C4-2B (cell line): ENCODE results near the gene RPL41.

Experiments
- H3K27ac ChIP-seq: fragments of 450-650 bp; 2 replicates; pipeline ENCODE4 v1.5.1; 2017
- ZFX ChIP-seq: fragments of 450-650 bp; IDR thresholded peaks from 2 replicates; pipeline ENCODE4 v1.6.1; 2017
- TF ChIP-seq, protein P1 (sequence below): fragments of 450-650 bp; conservative IDR thresholded peaks from 2 replicates; pipeline ENCODE4 v1.5.1; 2017; ENCODE audit warnings: mild to moderate bottlenecking

Gene RPL41

DNA sequence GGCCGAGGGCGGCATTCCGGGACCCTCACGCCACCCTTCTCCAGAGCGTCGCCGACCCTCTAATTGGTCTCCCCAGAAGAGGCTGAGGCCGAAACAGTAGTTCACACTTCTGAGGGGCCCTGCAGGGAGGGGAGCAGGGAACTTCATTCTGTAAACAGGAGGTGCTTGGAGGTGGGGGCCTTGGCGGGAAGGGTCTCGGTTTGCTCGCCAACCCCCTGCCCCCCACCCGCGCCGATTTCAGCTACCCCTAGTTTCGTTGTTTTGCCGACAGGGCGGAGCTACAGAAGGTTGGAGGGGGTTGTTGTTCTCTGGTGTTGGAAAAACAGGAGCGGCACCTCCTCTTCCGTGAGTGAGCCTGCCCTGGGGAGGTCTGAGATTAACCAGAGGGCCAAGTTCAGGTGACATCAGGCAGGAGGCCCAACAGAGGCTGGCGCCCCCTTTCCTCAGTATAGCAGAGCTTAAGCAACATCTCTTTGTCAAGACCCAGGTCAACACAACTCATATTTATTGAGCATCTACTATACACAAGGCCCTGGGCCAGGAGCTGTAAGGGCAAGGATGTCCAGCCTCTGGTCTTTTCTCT is 35.8 kb upstream of the RPL41 start:
- TF ChIP-seq, protein P1, sequence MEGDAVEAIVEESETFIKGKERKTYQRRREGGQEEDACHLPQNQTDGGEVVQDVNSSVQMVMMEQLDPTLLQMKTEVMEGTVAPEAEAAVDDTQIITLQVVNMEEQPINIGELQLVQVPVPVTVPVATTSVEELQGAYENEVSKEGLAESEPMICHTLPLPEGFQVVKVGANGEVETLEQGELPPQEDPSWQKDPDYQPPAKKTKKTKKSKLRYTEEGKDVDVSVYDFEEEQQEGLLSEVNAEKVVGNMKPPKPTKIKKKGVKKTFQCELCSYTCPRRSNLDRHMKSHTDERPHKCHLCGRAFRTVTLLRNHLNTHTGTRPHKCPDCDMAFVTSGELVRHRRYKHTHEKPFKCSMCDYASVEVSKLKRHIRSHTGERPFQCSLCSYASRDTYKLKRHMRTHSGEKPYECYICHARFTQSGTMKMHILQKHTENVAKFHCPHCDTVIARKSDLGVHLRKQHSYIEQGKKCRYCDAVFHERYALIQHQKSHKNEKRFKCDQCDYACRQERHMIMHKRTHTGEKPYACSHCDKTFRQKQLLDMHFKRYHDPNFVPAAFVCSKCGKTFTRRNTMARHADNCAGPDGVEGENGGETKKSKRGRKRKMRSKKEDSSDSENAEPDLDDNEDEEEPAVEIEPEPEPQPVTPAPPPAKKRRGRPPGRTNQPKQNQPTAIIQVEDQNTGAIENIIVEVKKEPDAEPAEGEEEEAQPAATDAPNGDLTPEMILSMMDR = no peak; the same call in 1 of the 2 replicates
- TF ChIP-seq ZFX = no peak
- peak overlapping the region; percentile 97 for H3K27ac ChIP-seq

DNA sequence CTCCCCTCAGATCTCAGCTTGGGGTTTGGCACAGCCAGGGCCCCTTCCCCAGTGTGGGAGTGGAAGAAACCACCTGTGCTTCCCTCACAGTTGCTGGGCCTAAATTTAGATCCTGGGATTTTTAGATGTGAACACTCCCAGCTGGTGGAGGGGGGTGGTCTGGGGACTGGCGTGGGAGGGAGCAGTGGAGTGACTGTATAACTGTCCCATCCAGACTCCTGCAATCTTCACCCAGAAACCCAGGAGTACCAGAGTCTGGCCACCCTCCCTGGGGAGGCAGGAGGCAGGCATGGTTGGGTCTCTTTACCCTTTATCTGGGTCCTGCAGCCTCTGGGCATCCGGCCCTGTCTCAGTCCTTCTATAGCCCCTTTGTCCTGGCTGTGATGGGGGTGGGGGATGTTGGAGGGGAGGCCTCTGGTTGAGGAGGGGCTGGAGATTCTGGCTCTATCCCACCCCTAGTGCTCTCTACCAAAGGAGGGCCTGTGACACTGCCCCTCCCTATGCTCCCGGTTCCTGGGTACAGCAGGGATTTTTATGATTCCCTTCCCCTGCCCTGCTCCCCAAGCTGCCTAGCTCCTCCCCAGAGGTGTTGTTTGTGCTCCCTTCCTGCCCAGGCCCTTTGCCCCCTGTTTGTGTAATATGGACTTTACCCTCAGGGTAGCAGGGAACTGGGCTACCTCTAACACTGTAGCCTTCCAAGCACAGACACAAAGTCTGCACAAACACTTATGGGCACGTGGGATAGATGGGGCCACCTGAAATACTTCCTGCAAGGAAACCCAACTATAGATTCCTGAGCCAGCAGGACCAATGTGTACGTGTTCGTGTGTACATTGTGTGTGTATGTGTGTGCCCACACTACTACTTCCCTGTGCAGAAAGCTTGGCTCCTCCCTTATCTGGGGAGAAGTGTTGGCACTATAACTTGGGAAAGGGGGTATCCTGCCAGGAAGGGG is 34.8 kb upstream of the RPL41 start:
- TF ChIP-seq, protein P1 = no peak
- no peak for TF ChIP-seq ZFX
- H3K27ac ChIP-seq = peak overlapping the region; percentile 97

DNA sequence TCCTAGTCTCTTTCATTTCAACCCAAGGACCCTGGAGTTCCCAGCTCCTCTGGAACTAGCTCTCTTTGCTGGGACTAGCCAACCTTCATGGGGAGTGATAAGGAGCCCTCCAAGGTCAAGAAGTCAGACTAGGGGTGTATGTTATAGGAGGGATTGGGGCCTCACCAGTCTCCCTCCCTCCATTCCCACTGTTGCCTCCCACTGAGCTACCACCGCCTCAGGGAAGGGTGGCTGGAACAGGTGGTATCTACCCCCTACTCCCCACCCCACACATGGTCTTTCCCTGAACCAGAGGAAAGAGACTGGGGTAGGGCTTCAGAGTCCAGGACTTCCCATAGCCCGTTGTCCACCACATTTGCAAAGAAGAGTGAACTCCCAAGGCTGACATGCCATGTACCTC is 34.1 kb upstream of the RPL41 start:
- peak overlapping the region; percentile 97 for H3K27ac ChIP-seq
- TF ChIP-seq ZFX = no peak
- TF ChIP-seq, protein P1 = no peak

DNA sequence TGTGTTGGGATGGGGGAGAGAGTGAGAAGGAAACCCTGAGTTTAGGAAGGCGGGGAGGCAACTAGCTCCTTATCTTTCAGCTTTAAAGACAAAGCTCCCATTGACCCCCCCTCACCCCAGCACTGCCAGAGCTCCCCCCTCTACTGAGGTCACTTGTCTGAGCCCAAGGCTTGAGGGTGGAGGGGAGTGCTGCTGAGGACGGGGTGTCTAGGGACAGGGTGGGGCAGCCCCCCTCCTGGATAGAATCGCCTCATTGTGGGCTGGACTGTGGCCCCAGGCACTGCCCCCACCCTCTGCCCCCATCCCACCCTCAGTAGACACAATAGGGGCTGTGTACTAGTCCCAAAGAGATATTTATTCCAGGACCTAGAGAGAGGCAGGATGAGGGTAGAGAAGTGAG is 33.5 kb upstream of the RPL41 start:
- TF ChIP-seq, protein P1 = no peak
- TF ChIP-seq ZFX = no peak
- no peak overlapping the region for H3K27ac ChIP-seq

DNA sequence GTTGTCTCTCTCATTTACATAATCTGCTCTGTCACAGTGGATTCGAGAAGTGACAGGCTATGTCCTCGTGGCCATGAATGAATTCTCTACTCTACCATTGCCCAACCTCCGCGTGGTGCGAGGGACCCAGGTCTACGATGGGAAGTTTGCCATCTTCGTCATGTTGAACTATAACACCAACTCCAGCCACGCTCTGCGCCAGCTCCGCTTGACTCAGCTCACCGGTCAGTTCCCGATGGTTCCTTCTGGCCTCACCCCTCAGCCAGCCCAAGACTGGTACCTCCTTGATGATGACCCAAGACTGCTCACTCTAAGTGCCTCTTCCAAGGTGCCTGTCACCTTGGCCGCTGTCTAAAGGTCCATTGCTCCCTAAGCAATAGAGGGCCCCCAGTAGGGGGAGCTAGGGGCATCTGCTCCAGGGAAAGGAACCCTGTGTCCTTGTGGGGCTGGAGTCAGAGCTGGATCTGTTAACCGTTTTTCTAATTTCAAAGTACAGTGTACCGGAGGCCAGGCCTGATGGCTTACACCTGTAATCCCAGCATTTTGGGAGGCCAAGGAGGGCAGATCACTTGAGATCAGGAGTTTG is 31.4 kb upstream of the RPL41 start:
- peak overlapping the region; percentile 87 for H3K27ac ChIP-seq
- no peak for TF ChIP-seq ZFX
- TF ChIP-seq, protein P1 = peak; percentile 47

DNA sequence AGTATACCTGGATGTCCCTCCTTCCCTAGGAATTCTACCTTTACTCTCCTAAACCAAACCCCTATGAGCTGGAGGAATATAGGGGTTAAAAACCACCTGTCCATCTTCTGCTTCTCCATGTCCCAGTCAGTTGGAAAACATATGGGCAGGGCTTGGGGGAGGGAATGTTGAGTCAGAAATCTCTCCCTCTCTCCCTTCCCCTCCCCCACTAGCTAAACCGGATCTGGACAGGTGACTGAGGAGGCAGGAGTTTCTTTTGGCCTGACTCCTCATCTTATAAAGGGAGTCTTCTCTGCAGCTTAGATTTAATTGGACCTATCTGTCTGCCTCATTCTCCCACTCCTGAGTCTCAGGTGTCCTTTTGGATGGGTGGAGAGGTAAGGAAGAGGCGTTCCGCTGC is 30.3 kb upstream of the RPL41 start:
- H3K27ac ChIP-seq = peak overlapping the region; percentile 87
- TF ChIP-seq, protein P1 = no peak
- TF ChIP-seq ZFX = no peak

DNA sequence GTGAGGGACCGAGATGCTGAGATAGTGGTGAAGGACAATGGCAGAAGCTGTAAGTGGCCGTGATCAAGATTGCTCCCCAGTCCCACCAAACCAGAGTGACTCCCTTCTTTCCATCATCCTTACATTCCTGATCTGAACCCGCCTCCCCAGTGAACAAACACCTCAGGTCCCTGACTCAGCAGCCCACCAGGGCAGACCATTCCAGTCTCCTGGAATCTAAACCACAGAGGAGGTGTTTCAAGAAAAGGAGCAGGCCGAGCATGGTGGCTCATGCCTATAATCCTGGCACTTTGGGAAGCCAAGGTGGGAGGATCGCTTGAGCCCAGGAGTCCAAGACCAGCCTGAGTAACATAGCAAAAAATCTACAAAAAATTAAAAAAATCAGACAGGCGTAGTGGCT is 29.8 kb upstream of the RPL41 start:
- H3K27ac ChIP-seq = peak overlapping the region; percentile 87
- no peak for TF ChIP-seq ZFX
- TF ChIP-seq, protein P1 = no peak
